HG03196 (cell line): ENCODE measurements around the gene KIF3A.

Experiments
- ATAC-seq: cut with Tn5 transposase; IDR thresholded peaks from one replicate; pipeline ENCODE4 v1.9.1; 2021; ENCODE audit not compliant: unreplicated experiment

The KIF3A gene

GRCh38 chr5:132664696-132665209 is 72.6 kb downstream of the KIF3A start:
- ATAC-seq: no peak

- peak; percentile 41 for ATAC-seq
These were observed 73.3 kb downstream of the KIF3A start for GRCh38 chr5:132663771-132664695.

GRCh38 chr5:132662925-132663770 is 74.2 kb downstream of the KIF3A start:
- peak; percentile 49 for ATAC-seq

- no peak for ATAC-seq
These were observed 75.3 kb downstream of the KIF3A start for GRCh38 chr5:132662004-132662401.

- no peak for ATAC-seq
These were observed 75.9 kb downstream of the KIF3A start for GRCh38 chr5:132661231-132662003.

GRCh38 chr5:132659598-132660493 is 77.5 kb downstream of the KIF3A start:
- no peak for ATAC-seq

- no peak for ATAC-seq
These were observed 78.7 kb downstream of the KIF3A start for GRCh38 chr5:132658381-132659302.

GRCh38 chr5:132657676-132658380 is 79.5 kb downstream of the KIF3A start, which contains the start of gene IL13:
Gene IL13 (plus strand): TSS chr5:132658173. CDS start chr5:132658187, 14 bp downstream.
- no peak for ATAC-seq

GRCh38 chr5:132656774-132657355 is 80.5 kb downstream of the KIF3A start:
- no peak for ATAC-seq

- ATAC-seq: no peak
These were observed 81.2 kb downstream of the KIF3A start for GRCh38 chr5:132655821-132656773.

GRCh38 chr5:132653716-132654115 is 83.6 kb downstream of the KIF3A start:
- ATAC-seq: no peak

- ATAC-seq: no peak
These were observed 85.4 kb downstream of the KIF3A start for GRCh38 chr5:132651838-132652469.

GRCh38 chr5:132648355-132648754 is 89.0 kb downstream of the KIF3A start:
- ATAC-seq: no peak

- no peak for ATAC-seq
These were observed 89.9 kb downstream of the KIF3A start for GRCh38 chr5:132647473-132647872.

GRCh38 chr5:132646583-132647266 is 90.6 kb downstream of the KIF3A start:
- no peak for ATAC-seq
